Measurements from ENCODE around the gene SPTBN1.

GRCh38 chr2:54525321-54525720 lies 69.2 kb downstream of the SPTBN1 start:
- TF ChIP-seq CTCF (IDR thresholded peaks at IDR 0.05): no peak
- TF ChIP-seq BHLHE40 (IDR thresholded peaks at IDR 0.05; ENCODE audit: low read depth, low read length): no peak
- no peak for TF ChIP-seq ZFP36 (IDR thresholded peaks at IDR 0.05; ENCODE audit: borderline replicate concordance, partially characterized antibody)
